H54 (cell line): ENCODE results near the gene TTLL3.
A peak's percentile ranks its signal among the peaks of the same experiment; 100 is the strongest.

Experiments used
- DNase-seq: peaks from one replicate; pipeline ENCODE4 v3.0.0; 2011; ENCODE audit warnings: low spot score, mixed read lengths; ENCODE audit not compliant: insufficient read length
- FAIRE-seq: peaks from 3 replicates; lab custom pipeline; 2011; peaks lifted over from hg19 to GRCh38; lab: Jason Lieb, UNC
- POLR2A ChIP-seq: IDR thresholded peaks from 2 replicates; pipeline ENCODE4 v1.6.1; 2011; ENCODE audit warnings: low read depth, mild to moderate bottlenecking, low read length

The TTLL3 gene

DNA sequence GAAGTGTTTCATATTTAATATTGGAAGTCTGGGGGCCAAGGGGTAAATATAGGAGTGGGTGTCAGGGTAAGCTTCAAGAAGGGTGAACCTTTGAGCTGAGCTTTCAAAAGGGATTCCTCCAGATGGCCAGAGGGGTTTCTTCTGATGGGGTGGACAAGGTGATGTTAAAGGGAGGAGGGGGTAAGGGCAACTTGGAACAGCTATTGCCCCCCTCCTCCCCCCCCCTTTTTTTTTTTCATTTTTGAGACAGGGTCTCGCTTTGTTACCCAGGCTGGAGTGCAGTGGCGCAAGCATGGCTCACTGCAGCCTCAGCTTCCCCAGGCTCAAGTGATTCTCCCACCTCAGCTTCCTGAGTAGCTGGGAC lies 2.1 kb upstream of the TTLL3 start:
- no peak for TF ChIP-seq POLR2A
- no peak for FAIRE-seq
- no peak for DNase-seq

- no peak for TF ChIP-seq POLR2A
- peak; percentile 70 for DNase-seq
- FAIRE-seq, result peak; percentile 67
Observed at GRCh38 chr3:9808345-9809037, 1.6 kb upstream of the TTLL3 start.

DNA sequence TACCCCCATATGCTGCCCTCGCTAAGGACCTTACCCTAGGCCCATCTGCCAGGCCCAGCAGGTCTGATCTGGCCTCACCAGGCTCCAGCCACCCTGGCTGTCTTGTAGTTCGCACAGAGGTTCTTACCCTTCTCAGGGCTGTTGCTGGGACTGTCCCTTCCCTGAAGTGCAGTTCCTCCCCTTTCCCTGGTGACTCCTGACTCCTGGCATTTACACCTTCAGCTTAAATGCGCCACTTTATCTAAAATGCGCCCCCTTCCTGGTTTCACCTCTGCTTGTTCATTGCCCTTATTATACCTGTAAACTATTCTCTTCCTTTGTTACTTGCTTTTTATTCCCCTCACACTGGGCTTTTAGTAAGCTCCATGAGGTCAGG lies 835 bp upstream of the TTLL3 start:
- no peak for TF ChIP-seq POLR2A
- FAIRE-seq (no peak), DNase-seq (no peak)

DNA sequence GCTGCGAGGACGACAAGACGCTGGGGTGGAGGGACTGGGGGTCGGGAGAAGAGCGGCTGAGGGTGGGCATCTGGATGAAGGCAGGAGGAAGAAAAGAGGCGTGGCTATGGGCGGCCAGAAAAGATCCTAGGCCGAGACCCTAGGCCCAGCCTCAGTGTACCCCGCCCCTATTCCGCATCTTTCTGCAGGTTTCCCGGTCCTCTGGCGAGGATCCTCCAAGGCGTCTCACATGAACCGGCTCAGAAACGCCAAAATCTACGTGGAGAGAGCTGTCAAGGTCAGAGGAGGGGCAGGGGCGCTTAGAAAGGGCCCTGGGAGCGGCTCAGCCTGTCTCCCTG lies 340 bp downstream of the TTLL3 start:
- no peak for FAIRE-seq
- no peak for DNase-seq
- TF ChIP-seq POLR2A, result no peak

DNA sequence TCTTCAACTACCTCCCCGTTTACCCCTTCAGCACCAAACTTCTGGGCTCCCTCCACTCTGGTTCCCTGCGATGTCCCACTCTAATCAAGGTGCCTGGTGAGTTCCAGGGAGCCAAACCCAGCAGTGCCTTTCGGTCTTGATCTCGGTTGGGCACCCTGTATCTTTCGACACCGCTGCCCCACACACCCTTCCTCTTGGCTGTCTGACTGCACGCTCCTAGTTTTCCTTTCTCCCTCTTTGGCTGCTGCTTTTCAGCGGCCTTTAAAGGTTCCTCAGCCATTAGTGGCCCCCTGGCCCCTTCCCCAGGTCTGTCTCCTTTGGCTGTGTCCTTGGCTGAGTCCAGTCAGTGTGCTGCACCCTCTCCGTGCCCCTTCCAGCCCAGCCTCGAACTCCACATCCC lies 784 bp downstream of the TTLL3 start:
- no peak for FAIRE-seq
- TF ChIP-seq POLR2A, result no peak
- DNase-seq, result no peak

- DNase-seq (no peak), FAIRE-seq (no peak)
- no peak for TF ChIP-seq POLR2A
Observed at GRCh38 chr3:9812870-9813483, 2.9 kb downstream of the TTLL3 start.

GRCh38 chr3:9815986-9816385 lies 5.9 kb downstream of the TTLL3 start:
- no peak for TF ChIP-seq POLR2A
- FAIRE-seq (no peak), DNase-seq (no peak)

- TF ChIP-seq POLR2A, result no peak
- FAIRE-seq (no peak), DNase-seq (no peak)
Observed at GRCh38 chr3:9817436-9817835, 7.4 kb downstream of the TTLL3 start.

- FAIRE-seq (no peak), DNase-seq (no peak)
- TF ChIP-seq POLR2A, result no peak
Observed at GRCh38 chr3:9818666-9819335, 8.7 kb downstream of the TTLL3 start.

DNA sequence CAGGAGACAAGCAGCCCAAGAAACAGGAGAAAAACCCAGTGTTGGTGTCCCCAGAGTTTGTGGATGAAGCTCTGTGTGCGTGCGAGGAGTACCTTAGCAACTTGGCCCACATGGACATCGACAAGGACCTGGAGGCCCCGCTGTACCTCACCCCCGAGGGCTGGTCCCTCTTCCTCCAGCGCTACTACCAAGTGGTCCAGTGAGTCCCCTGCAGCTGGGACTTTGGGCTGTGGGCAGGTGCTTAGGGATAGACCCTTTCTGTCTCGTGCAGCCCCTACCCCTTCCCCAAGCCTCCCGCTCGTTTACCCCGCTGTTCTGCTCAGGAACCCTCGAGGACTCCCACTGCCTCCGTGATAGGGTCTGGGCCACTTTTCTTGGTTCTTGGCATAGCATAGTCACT lies 10.5 kb downstream of the TTLL3 start:
- FAIRE-seq (no peak), DNase-seq (no peak)
- TF ChIP-seq POLR2A, result no peak

- DNase-seq, result no peak
- no peak for FAIRE-seq
- no peak for TF ChIP-seq POLR2A
Observed at GRCh38 chr3:9820946-9821345, 10.9 kb downstream of the TTLL3 start.

DNA sequence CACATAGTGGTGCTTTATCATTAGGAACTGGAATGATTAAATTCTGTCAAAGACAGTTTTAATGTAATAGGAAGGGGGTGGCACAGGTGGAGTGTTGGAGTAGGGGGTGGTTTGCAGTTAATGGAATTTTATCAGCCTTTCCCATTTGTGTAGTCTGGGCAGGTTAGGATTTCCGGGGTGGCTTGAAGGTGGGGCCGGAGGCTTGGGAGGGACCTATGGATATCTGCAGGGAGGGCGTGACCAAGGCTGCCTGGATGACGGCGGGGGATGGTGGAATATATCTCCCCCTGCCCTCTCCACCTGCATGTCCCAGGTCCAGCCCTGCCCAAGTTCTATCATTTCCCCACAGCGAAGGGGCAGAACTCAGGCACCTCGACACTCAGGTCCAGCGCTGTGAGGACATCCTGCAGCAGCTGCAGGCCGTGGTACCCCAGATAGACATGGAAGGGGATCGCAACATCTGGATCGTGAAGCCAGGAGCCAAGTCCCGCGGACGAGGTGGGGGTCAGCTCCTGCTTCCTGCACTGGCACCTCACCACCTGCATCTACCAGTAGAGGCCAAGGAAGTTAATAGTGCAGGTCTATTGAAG lies 15.5 kb downstream of the TTLL3 start:
- DNase-seq (no peak), FAIRE-seq (no peak)
- TF ChIP-seq POLR2A, result no peak

- DNase-seq, result no peak
- no peak for FAIRE-seq
Observed at GRCh38 chr3:9826815-9827573, 16.9 kb downstream of the TTLL3 start.

DNA sequence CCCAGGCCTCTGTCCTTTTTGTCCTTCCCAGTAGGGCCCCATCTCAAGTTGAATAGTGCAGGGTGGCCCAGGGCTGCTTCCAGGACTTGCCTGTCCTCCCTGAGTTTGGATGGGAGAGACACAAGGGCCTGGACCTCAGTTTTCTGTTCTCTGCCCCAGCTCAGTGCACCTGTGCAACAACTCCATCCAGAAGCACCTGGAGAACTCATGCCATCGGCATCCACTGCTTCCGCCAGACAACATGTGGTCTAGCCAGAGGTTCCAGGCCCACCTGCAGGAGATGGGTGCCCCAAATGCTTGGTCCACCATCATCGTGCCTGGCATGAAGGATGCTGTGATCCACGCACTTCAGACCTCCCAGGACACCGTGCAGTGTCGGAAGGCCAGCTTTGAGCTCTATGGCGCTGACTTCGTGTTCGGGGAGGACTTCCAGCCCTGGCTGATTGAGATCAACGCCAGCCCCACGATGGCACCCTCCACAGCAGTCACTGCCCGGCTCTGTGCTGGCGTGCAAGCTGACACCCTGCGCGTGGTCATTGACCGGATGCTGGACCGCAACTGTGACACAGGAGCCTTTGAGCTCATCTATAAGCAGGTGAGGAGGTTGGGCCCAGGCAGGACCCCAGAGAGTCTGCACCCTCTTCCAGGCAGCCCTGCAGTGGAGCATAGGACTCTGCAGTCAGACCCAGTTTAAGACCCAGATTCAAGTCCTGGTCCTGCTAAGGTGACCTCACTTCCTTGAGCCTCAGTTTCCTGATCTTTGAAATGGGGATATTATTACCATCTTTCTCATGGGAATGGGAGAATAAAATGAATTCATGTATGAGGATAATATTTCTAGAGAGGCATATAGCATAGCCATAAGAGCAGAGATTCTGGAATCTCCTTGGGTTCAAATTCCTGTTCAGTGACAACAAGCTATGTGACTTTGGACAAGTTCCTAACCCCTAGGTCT lies 19.0 kb downstream of the TTLL3 start:
- TF ChIP-seq POLR2A, result no peak
- FAIRE-seq, result no peak

More at GRCh38 chr3:9826815-9827573, 16.9 kb downstream of the TTLL3 start:
- TF ChIP-seq POLR2A, result no peak

More for the DNA sequence above, 19.0 kb downstream of the TTLL3 start:
- no peak for DNase-seq
